ENCODE results near the gene MAP4K5. TPM values are rescaled to one million over a fixed set of nuclear protein-coding genes. Genes with fewer than 3 reads are reported as not detected.

Gene MAP4K5
- total RNA-seq, 2 experiments from 2014 or later: 26.2 to 28.1 TPM

DNA sequence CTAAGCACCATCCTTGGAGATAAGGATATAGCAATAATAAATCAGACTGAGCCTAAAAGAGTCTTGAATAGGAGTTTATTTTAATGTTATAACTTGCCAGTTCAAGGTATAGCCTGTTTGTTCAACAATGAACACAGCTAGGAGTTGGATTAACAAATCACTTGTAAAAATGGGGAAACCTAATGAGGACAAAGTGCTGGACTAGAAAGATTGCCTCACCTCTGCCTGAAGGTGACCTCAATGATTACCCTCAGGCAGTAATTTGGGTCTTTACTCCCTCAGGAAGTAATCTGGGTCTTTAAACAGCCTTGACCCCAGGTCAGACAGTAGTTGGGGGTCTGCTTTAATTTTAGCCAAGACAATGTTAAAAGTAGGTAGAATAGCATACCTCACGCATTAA is 100.2 kb downstream of the MAP4K5 start:
- H3K27ac Mint-ChIP-seq: no peak overlapping the region
- TF ChIP-seq, protein P1, sequence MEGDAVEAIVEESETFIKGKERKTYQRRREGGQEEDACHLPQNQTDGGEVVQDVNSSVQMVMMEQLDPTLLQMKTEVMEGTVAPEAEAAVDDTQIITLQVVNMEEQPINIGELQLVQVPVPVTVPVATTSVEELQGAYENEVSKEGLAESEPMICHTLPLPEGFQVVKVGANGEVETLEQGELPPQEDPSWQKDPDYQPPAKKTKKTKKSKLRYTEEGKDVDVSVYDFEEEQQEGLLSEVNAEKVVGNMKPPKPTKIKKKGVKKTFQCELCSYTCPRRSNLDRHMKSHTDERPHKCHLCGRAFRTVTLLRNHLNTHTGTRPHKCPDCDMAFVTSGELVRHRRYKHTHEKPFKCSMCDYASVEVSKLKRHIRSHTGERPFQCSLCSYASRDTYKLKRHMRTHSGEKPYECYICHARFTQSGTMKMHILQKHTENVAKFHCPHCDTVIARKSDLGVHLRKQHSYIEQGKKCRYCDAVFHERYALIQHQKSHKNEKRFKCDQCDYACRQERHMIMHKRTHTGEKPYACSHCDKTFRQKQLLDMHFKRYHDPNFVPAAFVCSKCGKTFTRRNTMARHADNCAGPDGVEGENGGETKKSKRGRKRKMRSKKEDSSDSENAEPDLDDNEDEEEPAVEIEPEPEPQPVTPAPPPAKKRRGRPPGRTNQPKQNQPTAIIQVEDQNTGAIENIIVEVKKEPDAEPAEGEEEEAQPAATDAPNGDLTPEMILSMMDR (IDR thresholded peaks at IDR 0.05): no peak
- CTCF ChIA-PET: no interaction called here
- POLR2A ChIA-PET: no interaction called here
- intact Hi-C loops (cut with micrococcal nuclease): no loop called here
- ATAC-seq: no peak
- no peaks in the 10 kb centered on the region for H3K27me3 Mint-ChIP-seq
- H3K4me1 Mint-ChIP-seq (ENCODE audit: low read depth): no peaks in the 10 kb centered on the region
- peaks cover 18% of the 10 kb centered on the region for H3K36me3 Mint-ChIP-seq (ENCODE audit: low read depth)
- H3K9me3 Mint-ChIP-seq: no peaks in the 10 kb centered on the region
- DNase-seq: no peak
- no peak overlapping the region for H3K4me3 Mint-ChIP-seq

DNA sequence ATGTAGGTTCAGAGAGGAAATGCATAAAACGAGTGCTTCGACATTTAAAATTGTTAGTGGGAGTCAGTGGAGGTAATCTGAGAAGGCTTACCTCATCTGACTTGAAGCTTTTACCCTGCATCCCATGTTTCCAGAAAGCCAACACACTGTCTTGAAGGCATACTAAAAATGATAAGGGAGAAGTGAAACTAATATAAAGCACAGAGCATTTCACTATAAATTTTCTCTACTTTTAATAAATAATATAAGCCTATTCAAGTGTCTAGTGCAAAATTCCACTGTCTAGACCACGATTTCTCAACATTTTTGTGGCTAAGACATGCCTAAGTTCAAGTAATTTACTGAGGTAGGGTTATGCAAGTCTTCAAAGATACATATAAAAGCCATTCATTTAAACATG is 106.6 kb downstream of the MAP4K5 start:
- DNase-seq (no peak), ATAC-seq (no peak)
- intact Hi-C loops (cut with micrococcal nuclease): no loop called here
- Mint-ChIP-seq H3K36me3 (ENCODE audit: low read depth) (peaks cover 10% of the 10 kb centered on the region), H3K9me3 (no peaks in the 10 kb centered on the region), H3K4me3 (no peak overlapping the region), H3K27ac (no peak overlapping the region), H3K4me1 (ENCODE audit: low read depth) (no peaks in the 10 kb centered on the region), H3K27me3 (no peaks in the 10 kb centered on the region)
- ChIA-PET POLR2A (no interaction called here), CTCF (no interaction called here)
- TF ChIP-seq, protein P1 (IDR thresholded peaks at IDR 0.05): no peak

DNA sequence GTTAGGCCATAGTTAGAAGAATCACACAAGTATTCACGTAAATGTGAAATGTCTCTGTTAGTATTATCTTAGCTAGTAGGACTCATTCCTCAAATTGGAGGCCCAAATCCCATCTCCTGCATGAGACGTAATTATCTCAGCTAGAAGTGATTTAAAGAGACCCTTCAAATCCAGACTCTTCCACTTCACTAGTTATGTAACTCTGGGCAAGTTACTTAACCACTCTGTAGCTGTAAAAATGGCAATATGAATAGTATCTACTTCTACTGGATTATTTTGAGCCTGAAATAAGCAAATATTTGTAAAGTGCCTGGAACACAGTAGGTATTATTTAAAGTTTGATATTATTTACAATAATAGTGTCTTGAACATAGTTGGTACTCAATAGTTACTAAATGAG is 107.3 kb downstream of the MAP4K5 start:
- POLR2A ChIA-PET: no interaction called here
- Mint-ChIP-seq H3K27me3 (no peaks in the 10 kb centered on the region), H3K9me3 (no peaks in the 10 kb centered on the region), H3K4me1 (ENCODE audit: low read depth) (no peaks in the 10 kb centered on the region), H3K27ac (no peak overlapping the region), H3K36me3 (ENCODE audit: low read depth) (peaks cover 13% of the 10 kb centered on the region), H3K4me3 (no peak overlapping the region)
- intact Hi-C loops (cut with micrococcal nuclease): no loop called here
- ATAC-seq (no peak), DNase-seq (no peak)
- CTCF ChIA-PET: interaction anchor here (0.8 kb wide), 1 partner anchor 124 kb away, joined by 3 read pairs; no protein-coding TSS in a partner anchor
- TF ChIP-seq, protein P1 (IDR thresholded peaks at IDR 0.05): no peak

DNA sequence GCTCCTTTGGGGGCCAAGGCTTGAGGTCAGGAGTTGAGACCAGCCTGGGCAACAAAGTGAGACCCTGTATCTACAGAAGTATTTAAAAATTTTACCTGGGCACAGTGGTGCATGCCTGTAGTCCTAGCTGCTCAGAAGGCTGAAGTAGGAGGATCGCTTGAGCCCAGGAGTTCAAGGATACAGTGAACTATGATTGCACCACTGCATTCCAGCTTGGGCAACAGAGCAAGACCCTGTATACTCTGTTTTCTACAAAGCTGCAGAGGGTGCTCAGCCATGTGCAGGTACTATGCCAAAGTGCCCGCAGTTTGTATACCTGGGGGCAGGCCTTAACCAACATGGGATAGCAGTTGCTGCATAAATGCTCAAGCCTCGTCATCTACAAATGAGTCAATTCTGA is 108.8 kb downstream of the MAP4K5 start:
- TF ChIP-seq, protein P1 (IDR thresholded peaks at IDR 0.05): no peak
- ChIA-PET CTCF (interaction anchor here (0.7 to 0.8 kb wide), 3 partner anchors 10 to 81 kb away, joined by 3 to 4 read pairs (median 3); no protein-coding TSS in a partner anchor), POLR2A (interaction anchor here (0.6 kb wide), 1 partner anchor 18 kb away, joined by 3 read pairs; no protein-coding TSS in a partner anchor)
- no peak for DNase-seq
- Mint-ChIP-seq H3K4me1 (ENCODE audit: low read depth) (no peaks in the 10 kb centered on the region), H3K4me3 (no peak overlapping the region), H3K9me3 (no peaks in the 10 kb centered on the region), H3K27ac (no peak overlapping the region), H3K27me3 (no peaks in the 10 kb centered on the region), H3K36me3 (ENCODE audit: low read depth) (peaks cover 16% of the 10 kb centered on the region)
- intact Hi-C loops (cut with micrococcal nuclease): no loop called here
- no peak for ATAC-seq

DNA sequence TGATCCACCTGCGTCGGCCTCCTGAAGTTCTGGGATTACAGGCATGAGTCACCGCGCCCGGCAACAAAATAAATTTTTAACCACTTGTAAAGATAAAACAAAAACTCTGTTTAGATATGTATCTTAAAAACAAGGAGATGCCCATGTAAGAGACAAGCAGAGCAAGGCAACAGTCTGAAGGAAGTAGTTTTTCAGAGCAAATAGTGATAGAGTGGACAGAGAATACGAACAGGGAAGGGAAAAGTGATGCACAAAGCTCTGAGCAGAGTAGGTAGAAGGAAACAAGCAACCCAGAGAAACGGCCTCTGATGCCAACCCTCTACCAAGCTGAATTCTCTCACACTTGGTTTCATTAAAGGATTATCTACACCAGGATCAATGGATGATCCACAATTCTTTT is 110.9 kb downstream of the MAP4K5 start:
- DNase-seq: no peak
- ChIA-PET POLR2A (no interaction called here), CTCF (no interaction called here)
- Mint-ChIP-seq H3K4me3 (no peak overlapping the region), H3K36me3 (ENCODE audit: low read depth) (peaks cover 31% of the 10 kb centered on the region), H3K27ac (no peak overlapping the region), H3K27me3 (no peaks in the 10 kb centered on the region), H3K9me3 (no peaks in the 10 kb centered on the region), H3K4me1 (ENCODE audit: low read depth) (peaks cover 5% of the 10 kb centered on the region)
- intact Hi-C loops (cut with micrococcal nuclease): no loop called here
- ATAC-seq: no peak
- TF ChIP-seq, protein P1 (IDR thresholded peaks at IDR 0.05): no peak
